HG03060 (cell line): Measurements from ENCODE around the gene UNK.
"Not testable (repeated sequence)": the region's sequence is repeated elsewhere in the genome, so short reads cannot be mapped to it uniquely, and the experiment has no call there.

Source experiments
- ATAC-seq: cut with Tn5 transposase; IDR thresholded peaks from one replicate; pipeline ENCODE4 v1.9.1; 2021; ENCODE audit warnings: low read depth, moderate number of reproducible peaks; ENCODE audit not compliant: unreplicated experiment

Gene UNK

DNA sequence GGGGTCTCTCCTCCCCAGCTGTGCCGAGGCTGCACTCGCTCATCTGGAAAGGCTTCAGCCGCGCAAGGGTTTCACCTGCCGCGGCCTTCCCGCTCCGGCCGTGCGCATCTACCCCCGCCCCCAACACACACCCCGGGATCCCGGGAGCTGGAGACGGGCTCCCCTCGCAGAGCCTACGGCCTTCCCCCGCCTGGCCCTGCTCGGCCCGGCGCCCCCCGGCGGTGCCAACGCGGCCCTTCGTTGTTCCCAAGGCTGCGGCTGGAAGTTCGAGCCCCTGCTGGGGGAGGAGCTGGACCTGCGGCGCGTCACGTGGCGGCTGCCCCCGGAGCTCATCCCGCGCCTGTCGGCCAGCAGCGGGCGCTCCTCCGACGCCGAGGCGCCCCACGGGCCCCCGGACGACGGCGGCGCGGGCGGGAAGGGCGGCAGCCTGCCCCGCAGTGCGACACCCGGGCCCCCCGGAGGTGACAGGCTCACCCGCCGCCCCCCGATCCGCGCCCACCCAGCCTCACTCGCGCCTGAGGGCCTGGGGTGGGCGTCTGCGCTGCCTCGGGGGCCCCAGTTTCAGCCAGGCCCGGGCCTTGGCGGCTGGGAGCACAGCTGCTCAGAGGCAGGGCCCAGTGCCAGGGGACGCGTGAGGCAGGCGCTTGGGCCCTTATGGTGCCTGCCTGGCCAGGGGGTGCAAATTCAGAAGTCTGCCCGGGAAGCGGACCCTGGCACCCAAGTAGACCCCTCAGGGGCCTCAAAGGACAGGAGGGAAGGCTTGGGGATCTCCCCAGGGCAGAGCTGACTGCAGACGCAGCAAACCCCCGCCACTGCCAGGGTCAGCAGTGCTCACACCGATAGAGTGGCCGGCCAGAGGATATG, 30.9 kb upstream of the UNK start:
- no peak for ATAC-seq

DNA sequence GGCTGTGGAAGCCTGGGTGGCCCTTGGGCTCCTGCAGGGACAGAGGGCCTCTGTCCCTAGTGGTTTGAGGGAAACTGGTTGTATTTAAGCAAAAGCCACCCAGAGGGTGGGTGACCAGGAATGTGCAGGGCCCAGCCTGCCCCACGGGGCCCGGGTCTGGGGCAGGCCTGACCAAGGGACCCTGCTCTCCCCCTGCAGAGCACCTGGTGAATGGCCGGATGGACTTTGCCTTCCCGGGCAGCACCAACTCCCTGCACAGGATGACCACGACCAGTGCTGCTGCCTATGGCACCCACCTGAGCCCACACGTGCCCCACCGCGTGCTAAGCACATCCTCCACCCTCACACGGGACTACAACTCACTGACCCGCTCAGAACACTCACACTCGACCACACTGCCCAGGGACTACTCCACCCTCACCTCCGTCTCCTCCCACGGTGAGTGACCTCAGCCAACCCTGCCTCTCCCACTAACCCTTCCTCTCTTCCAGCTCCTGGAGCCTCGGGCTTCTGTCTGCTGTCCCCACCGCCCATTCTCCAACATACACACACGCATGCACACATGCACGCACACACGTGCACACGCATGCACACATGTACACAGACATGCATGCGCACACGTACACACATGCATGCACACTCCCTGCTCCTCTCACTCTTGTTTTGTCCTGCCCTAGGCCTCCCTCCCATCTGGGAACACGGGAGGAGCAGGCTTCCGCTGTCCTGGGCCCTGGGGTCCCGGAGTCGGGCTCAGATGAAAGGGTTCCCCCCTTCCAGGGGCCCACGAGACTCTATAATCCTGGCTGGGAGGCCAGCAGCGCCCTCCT, 30.0 kb upstream of the UNK start:
- ATAC-seq, result no peak

DNA sequence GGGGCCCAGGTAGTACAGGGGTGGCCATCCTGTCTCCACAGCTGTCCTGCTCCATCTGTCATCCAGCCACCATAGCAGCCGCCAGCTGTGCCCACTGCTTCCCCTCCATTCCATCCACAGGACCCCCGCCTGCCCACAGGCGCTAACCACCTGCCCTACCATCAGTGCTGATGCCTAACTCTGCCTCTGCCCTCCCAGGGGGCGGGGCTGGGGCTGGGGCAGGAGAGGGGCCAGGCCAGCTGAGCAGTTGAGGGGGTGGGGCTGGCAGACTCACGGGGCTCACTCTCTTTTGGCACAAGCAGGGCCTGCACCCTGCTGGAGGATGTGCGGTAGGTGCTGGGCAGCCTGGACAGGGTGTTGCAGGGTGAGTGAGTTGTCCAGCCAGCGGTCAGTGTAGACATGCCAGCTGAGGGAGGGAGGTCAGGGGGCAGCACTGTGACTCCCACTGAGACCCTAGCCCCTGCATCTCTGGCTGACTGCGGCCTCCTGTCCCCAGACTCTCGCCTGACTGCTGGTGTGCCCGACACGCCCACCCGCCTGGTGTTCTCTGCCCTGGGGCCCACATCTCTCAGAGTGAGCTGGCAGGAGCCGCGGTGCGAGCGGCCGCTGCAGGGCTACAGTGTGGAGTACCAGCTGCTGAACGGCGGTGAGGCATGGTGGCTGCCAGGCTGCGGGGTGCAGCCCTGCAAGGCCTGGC, 29.3 kb upstream of the UNK start:
- no peak for ATAC-seq

DNA sequence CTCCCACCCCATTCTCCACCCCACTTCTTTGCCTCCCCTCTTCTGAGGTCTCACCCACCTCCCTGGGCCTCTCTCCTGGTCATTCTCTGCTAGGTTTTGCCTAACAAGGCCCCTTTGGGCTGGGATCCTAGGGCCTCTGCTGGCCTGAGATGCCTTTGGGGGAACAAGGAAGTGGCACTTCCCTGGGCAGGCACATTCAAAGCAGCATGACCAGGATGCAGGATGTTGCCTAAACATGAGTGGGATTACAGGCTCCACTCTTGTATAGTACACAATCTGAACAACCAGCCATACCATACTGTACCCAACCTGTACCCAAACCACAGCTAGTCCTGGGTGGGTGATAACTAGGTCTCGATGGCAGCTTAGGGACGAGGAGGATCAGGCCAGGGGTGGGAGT, 28.6 kb upstream of the UNK start:
- no peak for ATAC-seq

DNA sequence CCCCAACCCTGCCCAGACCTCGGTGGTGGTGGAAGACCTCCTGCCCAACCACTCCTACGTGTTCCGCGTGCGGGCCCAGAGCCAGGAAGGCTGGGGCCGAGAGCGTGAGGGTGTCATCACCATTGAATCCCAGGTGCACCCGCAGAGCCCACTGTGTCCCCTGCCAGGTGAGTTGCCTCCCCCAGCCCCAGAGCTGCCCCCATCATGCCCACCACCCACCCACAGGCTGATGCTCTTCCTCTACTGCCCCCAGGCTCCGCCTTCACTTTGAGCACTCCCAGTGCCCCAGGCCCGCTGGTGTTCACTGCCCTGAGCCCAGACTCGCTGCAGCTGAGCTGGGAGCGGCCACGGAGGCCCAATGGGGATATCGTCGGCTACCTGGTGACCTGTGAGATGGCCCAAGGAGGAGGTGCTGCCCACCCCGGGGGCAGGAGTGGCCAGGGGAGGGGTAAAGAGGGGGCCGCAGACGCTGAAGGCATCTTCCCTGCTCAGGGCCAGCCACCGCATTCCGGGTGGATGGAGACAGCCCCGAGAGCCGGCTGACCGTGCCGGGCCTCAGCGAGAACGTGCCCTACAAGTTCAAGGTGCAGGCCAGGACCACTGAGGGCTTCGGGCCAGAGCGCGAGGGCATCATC, 28.0 kb upstream of the UNK start:
- ATAC-seq, result no peak

DNA sequence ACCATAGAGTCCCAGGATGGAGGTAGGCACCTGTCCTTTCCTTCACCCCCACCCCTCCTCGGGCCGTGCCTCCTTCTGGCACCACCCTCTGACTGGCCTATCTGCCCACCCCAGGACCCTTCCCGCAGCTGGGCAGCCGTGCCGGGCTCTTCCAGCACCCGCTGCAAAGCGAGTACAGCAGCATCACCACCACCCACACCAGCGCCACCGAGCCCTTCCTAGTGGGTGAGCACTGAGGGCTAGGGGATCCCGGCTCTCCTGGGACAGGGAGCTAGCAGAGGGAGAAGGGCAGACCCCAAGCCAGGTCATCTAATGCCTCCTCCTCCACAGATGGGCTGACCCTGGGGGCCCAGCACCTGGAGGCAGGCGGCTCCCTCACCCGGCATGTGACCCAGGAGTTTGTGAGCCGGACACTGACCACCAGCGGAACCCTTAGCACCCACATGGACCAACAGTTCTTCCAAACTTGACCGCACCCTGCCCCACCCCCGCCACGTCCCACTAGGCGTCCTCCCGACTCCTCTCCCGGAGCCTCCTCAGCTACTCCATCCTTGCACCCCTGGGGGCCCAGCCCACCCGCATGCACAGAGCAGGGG, 27.4 kb upstream of the UNK start:
- ATAC-seq, result no peak

DNA sequence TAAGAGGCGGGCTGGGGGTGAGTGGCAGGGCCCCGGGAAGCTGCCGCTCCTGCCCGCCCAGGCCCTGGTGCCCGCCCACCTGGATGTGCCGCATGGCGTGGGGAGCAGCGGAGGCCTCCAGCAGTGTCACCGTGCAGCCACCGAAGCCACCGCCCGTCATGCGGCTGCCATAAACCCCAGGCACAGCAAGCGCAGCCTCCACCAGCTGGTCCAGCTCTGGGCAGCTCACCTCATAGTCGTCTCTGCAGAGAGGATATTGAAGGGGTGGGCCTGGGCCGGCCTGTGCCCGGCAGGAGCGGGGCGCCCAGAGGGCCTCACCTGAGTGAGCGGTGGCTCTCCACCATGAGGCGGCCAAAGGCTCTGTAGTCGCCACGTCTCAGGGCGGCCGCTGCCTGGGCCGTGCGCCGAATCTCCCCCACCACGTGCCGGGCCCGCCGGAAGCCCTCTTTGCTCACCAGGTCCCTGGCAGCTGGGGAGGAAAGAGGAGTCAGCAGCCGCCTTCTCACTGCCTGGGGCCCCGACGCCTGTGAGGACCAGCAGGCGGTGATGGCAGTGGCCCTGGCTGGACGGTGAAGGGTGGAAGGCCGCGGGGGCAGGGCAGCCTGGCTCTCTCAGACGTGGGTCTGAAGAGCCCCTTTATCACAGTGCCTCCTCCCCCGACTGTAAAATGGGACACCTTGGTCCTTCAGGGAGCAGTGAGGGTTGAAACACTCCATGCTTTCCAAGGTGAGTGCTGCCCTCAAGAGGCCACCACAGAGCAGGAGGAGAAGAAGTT, 26.3 kb upstream of the UNK start:
- ATAC-seq, result no peak

DNA sequence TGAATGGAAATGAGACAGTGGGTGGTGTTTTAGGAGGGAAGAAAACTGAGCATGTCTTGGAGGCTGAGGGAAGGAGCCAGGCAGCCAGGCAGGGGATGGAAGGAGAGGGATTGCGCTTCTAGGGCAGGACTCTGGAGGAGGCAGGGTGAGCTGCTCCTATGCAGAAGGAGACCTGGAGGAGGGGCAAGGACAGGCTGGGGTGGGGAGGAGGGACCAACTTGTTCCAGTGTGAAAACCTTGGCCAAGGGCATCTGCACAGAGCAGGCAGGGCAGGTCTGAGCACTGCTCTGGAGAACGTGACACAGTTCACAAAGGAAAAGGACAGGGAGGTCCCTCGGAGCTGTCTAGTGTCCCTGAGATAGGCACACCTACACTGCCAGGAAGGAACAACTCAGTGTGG, 25.1 kb upstream of the UNK start:
- ATAC-seq, result no peak

DNA sequence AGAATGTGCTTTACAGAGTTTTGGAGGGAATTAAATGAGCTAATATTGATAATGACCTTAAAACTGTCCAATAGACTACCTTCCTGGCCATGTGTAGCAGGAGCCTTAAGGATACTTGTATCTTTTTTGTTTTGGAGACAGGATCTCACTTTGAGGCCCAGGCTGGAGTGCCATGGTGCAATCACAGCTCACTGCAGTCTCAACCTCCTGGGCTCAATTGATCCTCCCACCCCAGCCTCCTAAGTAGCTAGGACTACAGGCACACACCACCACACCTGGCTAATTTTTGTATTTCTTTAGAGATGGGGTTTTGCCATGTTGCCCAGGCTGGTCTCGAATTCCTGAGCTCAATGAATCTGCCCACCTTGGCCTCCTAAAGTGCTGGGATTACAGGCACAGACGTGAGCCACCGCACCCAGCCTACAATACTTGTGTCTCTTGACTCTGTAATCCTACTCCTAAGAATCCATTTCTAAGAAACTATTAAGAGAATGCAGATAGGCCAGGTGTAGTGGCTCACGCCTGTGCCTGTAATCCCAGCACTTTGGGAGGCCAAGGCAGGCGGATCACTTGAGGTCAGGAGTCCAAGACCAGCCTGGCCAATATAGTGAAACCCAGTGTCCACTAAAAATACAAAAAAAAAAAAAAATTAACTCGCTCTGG, 24.5 kb upstream of the UNK start:
- not testable (repeated sequence) for ATAC-seq

DNA sequence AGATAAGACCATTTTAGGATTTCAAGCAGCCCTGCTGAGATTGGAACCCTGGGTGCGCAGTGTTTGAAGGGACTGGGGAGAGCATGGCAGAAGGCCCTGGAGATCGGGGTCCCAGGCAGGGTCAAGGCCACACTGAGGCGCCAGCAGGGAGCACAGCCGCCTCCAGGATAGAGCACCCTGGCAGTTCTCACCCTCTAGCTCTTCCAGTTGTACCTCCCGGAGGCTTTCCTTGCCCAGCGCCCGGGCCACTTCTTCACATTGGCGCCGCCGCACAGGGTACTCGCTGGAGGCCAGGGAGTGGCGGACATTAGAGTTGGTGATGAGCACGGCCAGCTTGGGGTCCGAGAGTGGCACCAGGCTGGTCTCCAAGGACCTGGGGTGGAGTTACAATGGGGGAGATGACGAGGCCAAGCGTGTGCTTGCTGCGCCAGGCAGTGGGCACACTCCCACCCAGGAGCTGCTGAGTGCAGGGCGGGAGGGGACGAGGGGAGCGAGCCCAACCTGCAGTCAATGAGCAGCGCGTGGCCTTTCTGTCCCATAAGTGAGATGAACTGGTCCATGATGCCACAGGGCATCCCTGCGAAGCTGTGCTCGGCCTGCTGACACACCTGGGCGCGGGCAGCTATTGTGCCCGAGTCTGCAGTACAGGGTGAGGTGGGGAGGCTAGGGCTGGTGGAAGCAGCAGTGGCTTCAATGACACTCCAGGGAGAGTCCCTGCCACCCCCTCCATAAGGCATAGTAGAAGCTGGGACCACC, 21.9 kb upstream of the UNK start:
- no peak for ATAC-seq

DNA sequence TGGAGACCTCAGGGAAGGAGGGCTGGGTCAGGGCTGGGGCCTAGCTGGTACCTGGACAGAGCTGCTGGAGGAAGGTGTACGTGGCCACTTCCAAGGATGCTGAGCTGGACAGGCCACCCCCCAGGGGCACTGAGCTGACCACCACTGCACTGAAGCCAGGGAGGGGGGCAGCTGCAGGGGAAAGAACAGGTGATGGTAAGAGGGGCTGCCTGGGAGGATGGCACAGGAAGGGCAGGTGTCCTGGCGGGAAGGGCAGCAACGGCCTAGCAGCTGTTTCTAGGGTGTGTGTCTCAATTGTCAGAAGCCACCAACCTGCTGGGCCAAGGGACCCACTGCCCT, 21.4 kb upstream of the UNK start:
- no peak for ATAC-seq

DNA sequence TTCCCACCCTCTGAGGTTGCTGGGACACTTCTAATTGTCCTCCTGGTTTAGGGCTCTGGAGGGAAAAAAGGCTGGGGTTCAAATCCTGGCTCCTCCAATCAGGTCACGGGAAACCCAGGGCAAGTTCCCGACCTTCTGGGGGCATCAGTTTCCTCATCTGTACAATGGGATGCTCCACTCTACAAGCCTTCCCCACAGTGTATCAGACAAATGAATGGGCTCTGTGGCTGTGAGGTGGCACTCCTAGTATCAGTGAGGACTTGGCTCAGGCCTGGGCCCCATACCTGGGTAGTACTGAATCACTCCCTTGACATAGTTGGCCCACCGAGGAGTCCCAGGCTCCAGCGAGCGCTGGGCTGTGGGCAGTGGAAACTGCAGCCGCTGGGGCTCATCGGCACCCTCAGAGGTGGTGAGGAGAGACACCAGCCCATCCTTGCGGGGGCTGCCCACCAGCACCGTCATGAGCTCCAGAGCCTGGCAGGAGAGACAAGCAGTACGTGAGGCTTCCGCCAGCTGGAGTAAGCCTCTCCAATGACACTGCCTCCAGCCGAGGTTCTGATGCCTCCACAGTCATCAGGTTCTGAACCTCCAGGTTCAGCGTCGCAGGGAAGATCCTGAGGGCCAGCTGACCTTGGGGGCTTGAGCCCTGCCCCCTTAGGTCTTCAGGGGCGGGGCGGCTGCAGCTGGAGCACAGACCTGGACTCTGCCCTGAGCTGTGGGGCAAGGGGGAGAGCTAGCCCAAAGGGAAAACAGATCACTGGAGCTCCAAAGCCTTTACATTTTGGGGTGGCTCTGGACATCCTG, 20.8 kb upstream of the UNK start:
- ATAC-seq, result no peak

DNA sequence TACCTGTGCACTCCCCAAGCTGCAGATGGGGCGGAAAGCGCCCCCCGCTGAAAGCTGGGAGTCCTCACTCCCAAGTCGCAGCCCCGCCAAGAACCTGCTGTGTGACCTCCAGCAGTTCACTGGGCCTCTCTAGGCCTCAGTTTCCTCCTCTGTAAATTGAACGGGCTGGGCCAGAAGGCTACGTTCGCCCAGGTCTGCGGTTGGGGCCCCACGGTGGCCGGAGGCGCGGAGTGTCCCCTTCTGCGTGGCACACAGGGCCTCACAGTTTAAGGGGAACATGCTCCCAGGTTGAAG, 20.2 kb upstream of the UNK start:
- ATAC-seq, result no peak

DNA sequence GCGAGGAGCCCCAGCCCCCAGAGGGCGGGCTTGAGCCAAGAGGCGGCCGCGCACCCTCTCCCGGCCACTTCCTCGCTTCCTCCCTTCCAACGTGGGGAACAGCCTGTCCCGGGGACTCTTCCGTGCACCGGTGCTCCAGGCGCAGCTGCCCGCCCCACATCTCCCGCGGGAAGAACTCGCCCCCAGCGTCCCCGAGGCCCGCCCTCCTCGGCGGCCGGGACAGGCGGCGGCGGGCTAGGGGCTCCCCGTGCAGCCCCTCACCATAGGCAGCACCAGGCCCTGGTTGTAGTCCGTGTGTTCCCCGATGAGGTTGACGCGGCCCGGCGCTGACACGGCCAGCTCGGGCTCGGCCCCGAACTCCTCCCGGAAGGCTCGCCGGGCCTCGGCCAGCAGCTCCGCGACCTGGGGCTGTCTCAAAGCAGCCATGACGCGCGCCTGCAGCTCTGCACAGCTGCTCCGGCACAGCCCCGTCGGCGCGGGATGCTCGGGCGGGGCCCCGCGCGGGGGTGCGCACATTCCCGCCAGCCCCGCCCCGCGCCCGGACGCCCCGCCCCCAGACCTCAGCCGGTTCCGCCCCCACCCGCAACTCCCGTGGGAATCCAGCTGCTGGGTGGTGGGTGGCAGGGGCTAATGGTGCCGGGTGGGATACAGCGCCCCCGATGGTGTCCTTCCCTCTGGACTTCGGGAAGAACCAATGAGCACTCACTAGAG, 19.7 kb upstream of the UNK start, which contains the start of gene GALK1:
Gene GALK1, minus strand, starts transcription at position 482 of the 711 bp plus-strand sequence. Its CDS starts 56 bp downstream, at position 426.
- no peak for ATAC-seq

DNA sequence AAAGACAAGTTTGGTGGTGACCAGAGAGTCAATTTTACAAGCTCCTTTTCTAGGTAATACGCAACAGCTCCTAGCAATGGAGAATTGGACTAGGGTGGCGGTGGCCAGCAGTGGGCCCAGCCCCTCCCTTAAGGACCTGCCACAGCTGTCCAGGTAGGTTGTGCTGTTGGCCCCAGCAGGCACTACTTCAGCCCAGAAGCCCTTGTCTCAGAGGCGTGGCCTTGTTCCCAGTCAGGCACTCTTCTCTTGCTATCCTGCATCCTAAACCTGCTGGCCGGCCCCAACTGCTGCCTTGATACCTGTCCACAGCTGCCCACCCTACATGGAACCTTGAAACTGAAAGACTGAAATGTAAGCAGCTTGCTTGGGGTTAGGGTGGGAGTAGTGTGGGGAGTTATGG, 18.6 kb upstream of the UNK start:
- ATAC-seq, result no peak

DNA sequence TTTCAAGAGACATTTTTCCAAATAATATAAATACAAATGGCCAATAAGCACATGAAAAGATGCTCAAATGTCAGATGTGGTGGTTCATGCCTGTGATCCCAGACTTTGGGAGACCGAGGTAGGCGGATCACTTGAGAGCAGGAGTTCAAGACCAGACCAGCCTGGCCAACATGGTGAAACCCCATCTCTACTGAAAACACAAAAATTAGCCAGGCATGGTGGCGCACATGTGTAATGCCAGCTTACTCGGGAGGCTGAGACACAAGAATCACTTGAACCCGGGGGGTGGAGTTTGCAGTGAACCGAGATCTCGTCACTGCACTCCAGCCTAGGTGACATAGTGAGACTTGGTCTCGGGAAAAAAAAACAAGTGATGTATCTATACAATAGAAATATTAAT, 16.7 kb upstream of the UNK start:
- no peak for ATAC-seq

DNA sequence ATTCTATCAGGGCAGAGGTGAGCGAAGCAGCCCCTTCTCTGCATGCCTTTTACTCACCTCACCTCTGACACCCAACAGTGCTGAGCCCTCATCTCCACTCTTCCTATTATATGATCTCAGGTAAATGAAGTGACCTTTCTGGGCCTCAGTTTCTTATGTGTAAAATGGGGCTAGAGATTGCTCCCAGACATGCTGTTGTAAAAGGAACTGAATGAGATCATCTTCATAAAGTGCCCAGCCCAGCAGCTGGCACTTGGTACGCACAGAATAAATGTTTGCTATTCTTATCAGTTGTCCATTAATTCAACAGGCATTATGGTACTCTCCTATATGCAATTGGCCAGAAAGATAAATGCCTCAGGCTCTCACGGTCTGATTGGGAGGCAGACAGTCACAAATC, 15.1 kb upstream of the UNK start:
- ATAC-seq, result no peak
